Activated B cell treated with CpG ODN at 0.5 μM for 24 hours (primary cell): ENCODE results near the gene POMGNT1. TPM values are rescaled to one million over a fixed set of nuclear protein-coding genes. Genes with fewer than 3 reads are reported as not detected.
A peak's percentile ranks its signal among the peaks of the same experiment; 100 is the strongest.

Source experiments
- ATAC-seq: fragments of 200-7000 bp; cut with Tn5 transposase; one replicate; pipeline ENCODE4 v1.10.0; 2021; ENCODE audit warnings: low read depth, mild to moderate bottlenecking, moderate library complexity
- CTCF ChIA-PET: fragments of 350-600 bp; sonication (Branson Sonifier 250); formaldehyde crosslinking; loops from one replicate; lab custom pipeline; 2021; ENCODE audit warnings: antibody characterized with exemption; lab: Charles Lee
- POLR2A ChIA-PET: fragments of 350-600 bp; sonication (Branson Sonifier 250); formaldehyde crosslinking; loops from one replicate; lab custom pipeline; 2021; ENCODE audit warnings: antibody characterized with exemption; lab: Charles Lee
- DNase-seq: peaks from one replicate; pipeline ENCODE4 v3.0.0; 2022
- H3K27ac Mint-ChIP-seq: one replicate; pipeline ENCODE4 v1.8.0; 2020; ENCODE audit warnings: mixed read lengths
- H3K27me3 Mint-ChIP-seq: one replicate; pipeline ENCODE4 v1.8.0; 2021; ENCODE audit warnings: mixed read lengths
- H3K36me3 Mint-ChIP-seq: one replicate; pipeline ENCODE4 v1.8.0; 2021; ENCODE audit warnings: low read depth, mixed read lengths
- H3K4me1 Mint-ChIP-seq: one replicate; pipeline ENCODE4 v1.8.0; 2021; ENCODE audit warnings: mixed read lengths
- H3K4me3 Mint-ChIP-seq: one replicate; pipeline ENCODE4 v1.8.0; 2020; ENCODE audit warnings: mild to moderate bottlenecking, mixed read lengths
- H3K9me3 Mint-ChIP-seq: one replicate; pipeline ENCODE4 v1.8.0; 2020; ENCODE audit warnings: mixed read lengths
- intact Hi-C: fragments of 100-400 bp; cut with micrococcal nuclease; formaldehyde crosslinking; loops from one replicate; pipeline ENCODE4 v1.15.1; 2024
- total RNA-seq: library from RNA; stranded (reverse); gene quantifications from 2 replicates; pipeline ENCODE4 v1.2.3, GENCODE V29; 2022
- TF ChIP-seq, protein P1 (sequence below): fragments of 200-600 bp; IDR thresholded peaks from one replicate; pipeline ENCODE4 v1.8.0; 2022; ENCODE audit warnings: antibody characterized with exemption, mild to moderate bottlenecking

The POMGNT1 gene
- total RNA-seq, 1 donor from 2014 or later, result 39.5 TPM

DNA sequence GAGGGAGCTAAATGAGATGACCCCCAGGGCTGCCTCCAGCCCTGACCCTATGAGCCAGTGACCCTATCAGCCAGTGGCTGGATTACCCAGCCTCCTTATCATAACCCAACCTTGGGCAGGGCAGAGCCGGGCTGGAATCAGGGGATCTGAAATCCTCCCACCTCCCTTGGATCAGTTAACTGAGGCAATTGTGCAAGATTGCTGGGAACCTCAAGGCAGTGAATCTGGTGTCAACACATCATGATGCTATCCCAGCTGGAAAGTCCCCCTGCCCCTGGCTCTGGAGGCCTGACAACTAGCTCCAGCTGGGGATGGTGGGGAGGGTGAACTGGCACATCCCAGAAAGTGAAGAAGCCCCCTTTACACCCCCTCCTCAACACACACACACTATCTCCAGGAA lies 29.8 kb downstream of the POMGNT1 start:
- peaks cover 9% of the 10 kb centered on the region for H3K27me3 Mint-ChIP-seq
- H3K36me3 Mint-ChIP-seq, result no peaks in the 10 kb centered on the region
- TF ChIP-seq, protein P1, sequence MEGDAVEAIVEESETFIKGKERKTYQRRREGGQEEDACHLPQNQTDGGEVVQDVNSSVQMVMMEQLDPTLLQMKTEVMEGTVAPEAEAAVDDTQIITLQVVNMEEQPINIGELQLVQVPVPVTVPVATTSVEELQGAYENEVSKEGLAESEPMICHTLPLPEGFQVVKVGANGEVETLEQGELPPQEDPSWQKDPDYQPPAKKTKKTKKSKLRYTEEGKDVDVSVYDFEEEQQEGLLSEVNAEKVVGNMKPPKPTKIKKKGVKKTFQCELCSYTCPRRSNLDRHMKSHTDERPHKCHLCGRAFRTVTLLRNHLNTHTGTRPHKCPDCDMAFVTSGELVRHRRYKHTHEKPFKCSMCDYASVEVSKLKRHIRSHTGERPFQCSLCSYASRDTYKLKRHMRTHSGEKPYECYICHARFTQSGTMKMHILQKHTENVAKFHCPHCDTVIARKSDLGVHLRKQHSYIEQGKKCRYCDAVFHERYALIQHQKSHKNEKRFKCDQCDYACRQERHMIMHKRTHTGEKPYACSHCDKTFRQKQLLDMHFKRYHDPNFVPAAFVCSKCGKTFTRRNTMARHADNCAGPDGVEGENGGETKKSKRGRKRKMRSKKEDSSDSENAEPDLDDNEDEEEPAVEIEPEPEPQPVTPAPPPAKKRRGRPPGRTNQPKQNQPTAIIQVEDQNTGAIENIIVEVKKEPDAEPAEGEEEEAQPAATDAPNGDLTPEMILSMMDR, result no peak
- H3K9me3 Mint-ChIP-seq, result no peaks in the 10 kb centered on the region
- intact Hi-C loops, result no loop called here
- no peak overlapping the region for H3K27ac Mint-ChIP-seq
- CTCF ChIA-PET, result interaction anchor here (3.1 kb wide), 1 partner anchor 133 kb away, joined by 15 read pairs; no protein-coding TSS in a partner anchor
- POLR2A ChIA-PET, result no interaction called here
- ATAC-seq, result no peak
- no peak overlapping the region for H3K4me3 Mint-ChIP-seq
- H3K4me1 Mint-ChIP-seq, result peaks cover 29% of the 10 kb centered on the region
- no peak for DNase-seq

DNA sequence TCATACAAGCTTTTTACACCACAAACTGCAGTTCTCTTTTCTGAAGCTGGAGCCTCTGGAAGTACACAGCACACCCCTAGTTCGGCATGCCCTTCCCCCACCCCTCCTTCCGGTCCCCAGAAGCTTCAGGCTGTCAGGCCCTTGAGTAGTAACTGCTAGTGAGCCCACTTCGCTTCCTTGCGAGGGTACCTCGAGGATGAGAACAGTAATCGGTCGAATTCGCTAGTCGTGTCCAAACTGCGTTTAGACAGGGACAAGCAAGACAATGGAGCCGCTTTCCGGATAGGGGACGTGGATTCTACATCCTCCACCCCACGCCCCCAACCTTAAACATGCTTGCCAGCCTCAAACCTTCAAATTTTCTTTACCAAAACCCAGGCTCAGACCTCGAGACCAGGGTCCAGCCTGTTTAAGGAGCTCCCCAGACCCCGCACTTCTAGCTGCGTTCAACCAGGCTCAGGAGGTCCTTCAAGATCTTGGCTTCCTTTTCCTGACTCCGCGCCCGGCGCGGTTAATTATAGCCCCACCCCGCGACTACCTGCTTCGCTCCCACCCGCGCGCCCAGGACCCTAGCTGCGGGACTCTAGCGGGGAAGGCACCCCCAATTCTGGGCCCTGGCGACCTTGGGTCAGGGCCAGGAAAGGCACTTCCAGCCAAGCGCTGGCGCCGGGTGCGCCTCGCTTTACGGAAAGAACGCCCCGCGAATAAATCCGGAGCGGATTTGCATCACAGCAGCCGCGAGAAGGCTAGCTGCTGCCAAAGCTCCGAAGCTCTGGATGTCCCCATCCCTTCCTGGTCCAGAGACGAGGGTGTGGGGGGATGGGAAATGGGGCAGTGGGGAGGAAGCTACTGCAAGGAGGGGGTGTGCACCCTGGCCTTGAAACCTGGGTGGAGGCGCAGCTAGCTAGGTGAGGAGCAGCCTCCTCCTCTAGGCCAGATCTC lies 31.4 kb downstream of the POMGNT1 start:
- POLR2A ChIA-PET, result interaction anchor here (0.9 kb wide), 1 partner anchor 35 kb away, joined by 3 read pairs; the partner anchor contains the start of gene PIK3R3
- Mint-ChIP-seq H3K9me3 (no peaks in the 10 kb centered on the region), H3K27ac (peak overlapping the region; percentile 41), H3K4me1 (peaks cover 26% of the 10 kb centered on the region), H3K27me3 (peaks cover 9% of the 10 kb centered on the region), H3K36me3 (no peaks in the 10 kb centered on the region), H3K4me3 (peak overlapping the region; percentile 87)
- intact Hi-C loops, result no loop called here
- peak; percentile 31 for DNase-seq
- TF ChIP-seq, protein P1, result no peak
- CTCF ChIA-PET, result interaction anchor here (1.2 to 3.1 kb wide), 2 partner anchors 9 to 131 kb away, joined by 3 to 15 read pairs; partner anchors contain the start of gene TSPAN1
- ATAC-seq, result peak; percentile 64

DNA sequence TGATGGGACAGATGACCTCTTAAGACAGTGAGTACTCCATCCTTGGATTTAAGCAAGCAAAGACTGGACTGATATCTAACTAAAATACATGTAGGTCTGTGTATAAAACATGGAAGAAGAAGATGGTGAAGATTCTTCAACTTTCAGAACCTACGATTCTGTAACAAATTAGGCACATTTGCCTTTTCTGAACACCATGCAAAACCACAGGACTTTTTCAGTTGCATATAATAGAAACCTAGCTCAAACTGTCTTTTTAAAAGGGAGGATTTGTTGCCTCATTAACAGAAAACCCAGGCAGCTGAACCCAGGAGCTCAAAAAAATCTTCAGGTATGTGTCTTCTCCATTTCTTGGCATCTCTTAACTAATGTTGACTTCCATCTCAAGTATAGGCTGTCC lies 38.0 kb downstream of the POMGNT1 start:
- Mint-ChIP-seq H3K4me1 (no peaks in the 10 kb centered on the region), H3K27me3 (peaks cover 10% of the 10 kb centered on the region)
- CTCF ChIA-PET, result no interaction called here

DNA sequence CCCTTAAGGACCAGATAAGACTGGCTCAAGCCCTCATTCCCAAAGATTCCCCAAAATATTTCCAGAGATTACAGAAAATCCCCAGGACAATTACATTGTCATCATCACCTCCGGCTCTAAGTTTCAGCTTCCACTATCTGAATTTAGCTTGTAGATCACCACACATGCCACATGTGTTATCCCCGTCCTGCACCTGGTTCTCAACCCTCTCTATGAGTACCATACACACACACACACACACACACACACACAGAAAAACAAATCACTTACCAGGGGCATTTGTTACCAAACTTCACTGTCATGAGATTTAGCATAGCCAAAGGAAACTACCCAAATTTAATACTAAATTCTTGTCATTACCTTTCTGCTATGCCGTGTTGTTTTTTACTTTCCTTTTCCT lies 38.7 kb downstream of the POMGNT1 start:
- Mint-ChIP-seq H3K4me3 (no peak overlapping the region), H3K4me1 (no peaks in the 10 kb centered on the region), H3K27me3 (peaks cover 10% of the 10 kb centered on the region), H3K27ac (no peak overlapping the region), H3K36me3 (no peaks in the 10 kb centered on the region), H3K9me3 (no peaks in the 10 kb centered on the region)
- POLR2A ChIA-PET, result no interaction called here
- TF ChIP-seq, protein P1, result no peak
- ATAC-seq, result no peak
- CTCF ChIA-PET, result no interaction called here
- intact Hi-C loops, result no loop called here
- no peak for DNase-seq

More for the DNA sequence above, 38.0 kb downstream of the POMGNT1 start:
- TF ChIP-seq, protein P1, result no peak
- Mint-ChIP-seq H3K27ac (no peak overlapping the region), H3K36me3 (no peaks in the 10 kb centered on the region), H3K9me3 (no peaks in the 10 kb centered on the region), H3K4me3 (no peak overlapping the region)
- ATAC-seq (no peak), DNase-seq (no peak)
- intact Hi-C loops, result no loop called here
- POLR2A ChIA-PET, result no interaction called here
